Germinal center (tissue), 1 donor: ENCODE measurements around the gene ZNF561.
"Not testable (repeated sequence)": the region's sequence is repeated elsewhere in the genome, so short reads cannot be mapped to it uniquely, and the experiment has no call there.

ENCODE experiments used
- DNase-seq: peaks from one replicate; pipeline ENCODE4 v3.0.0; 2012; ENCODE audit warnings: mixed read lengths, low spot score

ZNF561 gene

DNA sequence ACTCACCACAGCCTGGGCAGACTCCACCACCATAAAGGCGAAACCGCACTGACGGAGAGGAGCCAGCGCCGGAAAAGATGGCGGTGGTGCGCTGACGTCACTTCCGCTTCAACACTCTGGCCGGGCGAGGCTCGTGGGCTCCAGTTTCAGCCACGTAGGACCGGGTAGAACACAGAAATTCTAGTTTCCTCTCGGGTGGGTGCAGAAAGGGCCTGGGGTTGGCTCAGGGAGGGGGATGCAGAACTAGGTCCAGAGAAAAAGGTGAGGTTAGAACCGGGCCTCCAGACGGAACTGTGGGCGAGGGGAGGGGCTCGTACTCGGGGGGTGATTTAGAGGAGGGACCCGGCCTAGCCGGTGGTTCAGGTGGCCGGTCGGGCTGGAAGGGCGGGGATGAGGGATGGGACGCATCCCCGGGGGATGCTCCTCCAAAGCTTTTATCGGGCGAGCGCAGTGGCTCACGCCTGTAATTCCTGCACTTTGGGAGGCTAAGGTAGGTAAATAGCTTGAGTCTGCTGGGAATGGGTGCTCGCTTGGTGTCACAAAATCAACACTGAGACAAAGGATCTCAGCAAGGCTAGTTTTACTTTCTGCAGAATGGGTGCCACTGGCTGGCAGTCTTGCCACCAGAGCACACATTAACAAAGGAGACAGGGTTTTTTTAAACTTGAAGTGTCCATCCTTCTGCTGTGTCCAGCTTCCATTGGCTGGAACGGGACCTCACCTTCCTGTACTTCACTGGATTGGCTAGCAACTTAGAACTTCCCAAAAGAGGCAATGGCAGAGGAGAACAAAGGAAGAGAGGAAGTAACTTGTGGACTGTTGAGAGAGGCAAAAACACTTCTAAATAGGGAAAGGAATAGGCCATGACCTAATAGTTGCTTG, at the start of gene ZNF561:
Gene ZNF561, minus strand, starts transcription at position 77 of the 882 bp plus-strand sequence. CDS start 1,776 bp downstream, outside the sequence.
- peak; percentile 83 for DNase-seq

DNA sequence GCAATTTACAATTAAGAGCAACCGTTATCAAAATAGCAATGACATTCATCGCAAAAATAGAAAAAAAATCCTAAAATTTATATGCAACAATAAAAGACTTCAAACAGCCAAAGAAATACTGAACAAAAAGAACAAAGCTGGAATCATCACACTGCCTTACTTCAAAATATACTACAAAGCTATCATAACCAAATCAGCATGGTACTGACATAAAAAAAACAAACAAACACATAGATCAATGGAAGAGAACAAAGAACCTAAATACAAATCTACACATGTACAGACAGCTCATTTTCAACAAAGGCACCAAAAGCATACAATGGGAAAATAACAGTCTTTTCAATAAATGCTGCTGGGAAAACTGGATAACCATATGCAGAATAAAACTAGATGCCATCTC, 47.5 kb upstream of the ZNF561 start:
- no peak for DNase-seq

GRCh38 chr19:9667898-9668297, 46.9 kb upstream of the ZNF561 start:
- DNase-seq: no peak

DNA sequence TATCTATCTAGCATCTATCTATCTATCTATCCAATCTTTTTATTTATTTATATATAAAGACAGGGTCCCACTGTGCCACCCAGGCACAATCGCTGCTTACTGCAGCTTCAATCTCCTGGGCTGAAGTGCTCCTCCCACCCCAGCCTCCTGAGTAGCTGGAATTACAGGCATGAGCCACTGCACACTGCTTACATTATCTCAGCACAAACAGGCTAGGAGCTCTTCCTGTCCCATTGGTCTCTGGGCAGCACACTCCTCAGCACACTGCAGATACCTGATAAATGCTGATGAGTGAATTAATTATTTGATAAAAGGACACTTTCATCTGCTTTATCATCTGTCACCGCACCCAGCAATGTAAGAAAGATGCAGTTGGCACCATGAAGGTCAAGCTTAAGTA, 37.7 kb upstream of the ZNF561 start:
- no peak for DNase-seq

GRCh38 chr19:9653066-9653555, 32.1 kb upstream of the ZNF561 start:
- not testable (repeated sequence) for DNase-seq

DNA sequence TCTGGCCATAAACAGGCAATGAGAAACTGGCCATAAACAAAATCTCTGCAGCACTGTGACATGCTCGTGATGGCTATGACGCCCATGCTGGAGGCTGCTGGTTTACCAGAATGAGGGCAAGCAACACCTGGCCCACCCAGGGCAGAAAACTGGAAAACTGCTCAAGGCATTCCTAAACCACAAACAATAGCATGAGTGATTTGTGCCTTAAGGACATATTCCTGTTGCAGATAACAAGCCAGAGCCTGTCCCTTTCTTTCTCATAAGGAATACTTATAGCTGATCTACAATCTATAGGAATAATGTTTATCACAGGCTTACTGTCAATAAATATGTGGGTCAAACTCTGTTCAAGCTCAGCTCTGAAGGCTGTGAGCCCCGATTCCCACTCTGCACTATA, 30.4 kb upstream of the ZNF561 start:
- not testable (repeated sequence) for DNase-seq

DNA sequence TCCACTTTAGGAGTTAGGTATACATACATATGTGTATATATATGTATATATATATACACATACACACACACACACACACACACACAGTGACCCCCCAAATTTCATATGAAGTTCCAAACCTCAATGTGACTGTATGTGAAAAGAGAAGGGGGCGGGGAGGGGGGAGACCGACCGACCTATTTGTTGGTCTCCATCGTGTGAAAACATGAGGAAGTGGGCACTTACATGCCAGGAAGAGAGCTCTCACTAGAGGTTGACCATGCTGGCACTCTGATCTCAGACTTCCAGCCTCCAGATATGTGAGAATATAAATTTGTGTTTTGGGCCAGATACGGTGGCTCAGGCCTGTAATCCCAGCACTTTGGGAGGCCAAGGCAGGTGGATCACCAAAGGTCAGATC, 29.3 kb upstream of the ZNF561 start:
- no peak for DNase-seq

DNA sequence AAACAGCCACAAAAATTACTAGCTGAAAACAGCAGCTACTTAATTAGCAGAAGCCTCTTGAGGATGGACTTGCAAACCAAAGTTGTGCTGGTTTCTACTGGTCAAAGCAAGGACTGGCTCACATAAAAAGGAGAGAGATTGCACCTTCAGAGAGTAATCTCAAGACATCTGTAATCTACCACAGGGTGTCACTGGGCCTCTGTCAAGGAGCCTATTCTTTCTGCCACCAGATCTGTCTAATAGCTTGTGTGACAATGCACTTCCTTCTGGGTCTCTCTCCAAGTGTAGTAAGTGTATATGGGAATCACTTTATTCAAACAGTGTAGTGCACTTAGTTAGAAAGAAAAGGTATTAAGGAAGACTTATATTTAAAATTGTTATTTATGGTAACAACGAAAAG, 24.4 kb upstream of the ZNF561 start:
- DNase-seq: no peak

- DNase-seq: no peak
Measured at GRCh38 chr19:9644472-9644871, 23.4 kb upstream of the ZNF561 start.

DNA sequence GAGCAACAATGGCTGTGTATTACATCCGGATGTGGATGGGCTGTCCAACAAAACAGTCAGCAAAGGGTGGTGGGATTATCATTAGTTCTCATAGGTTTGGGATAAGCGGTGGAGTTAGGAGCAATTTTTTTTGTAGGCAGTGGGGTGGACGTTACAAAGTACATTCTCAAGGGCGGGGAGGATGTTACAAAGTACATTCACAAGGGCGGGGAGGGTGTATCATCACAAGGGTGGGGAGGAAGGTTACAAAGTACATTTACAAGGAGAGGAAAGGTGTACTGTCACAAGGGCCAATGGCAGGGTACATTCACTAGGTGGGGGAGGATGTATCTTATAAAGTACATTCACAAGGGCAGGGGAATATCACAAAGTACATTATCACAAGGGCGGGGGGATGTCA, 20.8 kb upstream of the ZNF561 start:
- no peak for DNase-seq

DNA sequence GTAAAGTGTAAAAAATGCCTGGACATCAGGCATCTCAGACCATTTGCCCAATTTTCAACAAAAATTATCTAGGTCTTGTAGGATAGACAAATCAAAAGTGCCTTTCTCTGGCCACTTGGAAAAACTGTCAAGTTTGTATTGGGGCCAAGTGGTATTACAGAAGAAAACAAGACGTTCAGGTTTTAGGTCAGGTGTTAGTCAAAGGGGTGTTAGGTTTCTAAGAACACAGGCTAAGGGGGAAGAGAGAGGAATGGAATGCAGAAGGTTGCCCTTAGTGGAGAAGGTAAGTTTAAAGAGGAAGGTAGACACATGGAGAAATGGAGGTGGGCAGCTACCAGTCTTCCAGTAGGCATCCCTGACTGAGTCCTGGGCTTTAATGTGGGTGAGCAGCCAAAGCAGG, 19.9 kb upstream of the ZNF561 start:
- no peak for DNase-seq

GRCh38 chr19:9636018-9636417, 15.0 kb upstream of the ZNF561 start:
- DNase-seq: no peak

GRCh38 chr19:9627856-9628255, 6.8 kb upstream of the ZNF561 start:
- no peak for DNase-seq

DNA sequence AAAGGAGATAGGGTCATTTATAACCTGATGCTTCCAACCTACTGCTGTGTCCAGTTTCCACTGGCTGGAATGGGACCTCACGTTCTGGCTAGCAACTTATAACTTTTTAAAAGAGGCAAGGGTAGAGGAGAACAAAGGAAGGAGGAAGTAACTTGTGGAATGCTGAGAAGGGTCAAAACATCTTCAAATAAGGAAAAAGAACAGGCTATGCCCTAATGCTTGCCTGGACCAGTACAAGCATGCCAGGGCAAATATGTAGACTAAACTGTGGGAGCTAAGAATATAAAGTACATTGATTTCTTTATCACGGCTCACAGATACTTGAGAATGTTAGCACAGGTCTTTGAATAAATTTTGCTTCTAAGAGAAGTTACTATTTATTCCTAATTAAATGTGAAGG, 1.5 kb upstream of the ZNF561 start:
- no peak for DNase-seq

- DNase-seq: no peak
Measured at GRCh38 chr19:9620842-9621155, 233 bp downstream of the ZNF561 start.

DNA sequence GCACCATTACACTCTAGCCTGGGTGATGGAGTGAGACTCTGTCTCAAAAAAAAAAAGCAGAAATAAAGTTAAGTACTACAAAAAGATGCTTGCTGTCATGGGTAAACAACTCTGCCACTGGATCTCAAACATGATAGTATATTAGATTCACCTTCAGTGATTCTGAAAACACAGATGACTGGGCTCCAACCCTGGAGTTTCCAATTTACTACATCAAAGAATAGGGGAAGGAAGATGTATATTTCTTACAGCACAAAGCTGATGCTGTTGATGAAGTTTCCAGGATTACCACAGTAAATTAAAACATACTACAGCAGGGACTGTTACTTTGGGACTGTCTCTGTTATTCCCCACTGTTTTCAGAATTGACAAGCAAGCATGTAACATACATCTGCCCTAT, 5.2 kb downstream of the ZNF561 start:
- no peak for DNase-seq

GRCh38 chr19:9610484-9611113, 10.4 kb downstream of the ZNF561 start:
- no peak for DNase-seq

DNA sequence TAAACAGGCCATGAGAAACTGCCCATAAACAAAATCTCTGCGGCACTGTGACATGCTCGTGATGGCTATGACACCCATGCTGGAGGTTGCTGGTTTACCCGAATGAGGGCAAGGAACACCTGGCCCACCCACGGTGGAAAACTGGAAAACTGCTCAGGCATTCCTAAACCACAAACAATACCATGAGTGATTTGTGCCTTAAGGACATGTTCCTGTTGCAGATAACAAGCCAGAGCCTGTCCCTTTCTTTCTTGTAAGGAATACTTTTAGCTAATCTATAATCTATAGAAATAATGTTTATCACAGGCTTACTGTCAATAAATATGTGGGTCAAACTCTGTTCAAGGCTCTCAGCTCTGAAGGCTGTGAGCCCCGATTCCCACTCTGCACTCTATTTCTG, 12.1 kb downstream of the ZNF561 start:
- no peak for DNase-seq

DNA sequence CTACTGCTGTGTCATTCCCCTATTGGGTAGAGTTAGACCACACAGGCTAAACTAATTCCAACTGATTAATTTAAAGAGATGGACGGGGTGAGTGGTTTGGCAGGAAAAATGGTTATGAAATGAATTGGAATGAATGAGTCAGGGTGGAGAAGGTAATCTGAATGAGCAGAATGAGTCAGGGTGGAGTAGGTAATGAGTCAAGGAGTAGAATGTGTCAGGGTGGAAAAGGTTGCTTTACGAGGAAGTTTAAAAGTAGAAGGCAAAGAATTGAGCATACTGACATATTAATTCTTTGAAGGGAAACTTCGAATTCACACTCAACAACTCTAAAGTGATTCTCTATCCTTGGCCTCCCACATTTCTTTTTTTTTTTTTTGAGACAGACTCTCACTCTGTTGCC, 24.0 kb downstream of the ZNF561 start:
- no peak for DNase-seq

DNA sequence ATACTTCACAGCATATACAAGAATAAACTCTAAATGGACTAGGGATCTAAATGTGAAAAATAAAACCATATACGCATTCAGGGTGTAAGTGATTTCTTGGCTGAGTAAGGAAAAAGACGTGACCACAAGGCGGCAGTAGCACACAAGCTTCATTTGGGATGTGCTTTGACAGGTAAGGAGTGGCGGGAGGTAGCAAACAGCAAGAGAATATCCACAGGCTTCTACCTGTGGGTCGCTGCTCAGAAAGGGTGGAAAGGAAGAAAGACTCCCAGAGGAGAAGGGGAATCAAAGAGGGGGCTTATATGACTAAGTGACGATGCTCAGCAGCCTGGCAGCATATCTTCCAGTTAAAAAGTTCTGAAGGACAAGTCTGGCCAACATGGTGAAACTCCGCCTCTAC, 34.3 kb downstream of the ZNF561 start:
- peak; percentile 50 for DNase-seq

DNA sequence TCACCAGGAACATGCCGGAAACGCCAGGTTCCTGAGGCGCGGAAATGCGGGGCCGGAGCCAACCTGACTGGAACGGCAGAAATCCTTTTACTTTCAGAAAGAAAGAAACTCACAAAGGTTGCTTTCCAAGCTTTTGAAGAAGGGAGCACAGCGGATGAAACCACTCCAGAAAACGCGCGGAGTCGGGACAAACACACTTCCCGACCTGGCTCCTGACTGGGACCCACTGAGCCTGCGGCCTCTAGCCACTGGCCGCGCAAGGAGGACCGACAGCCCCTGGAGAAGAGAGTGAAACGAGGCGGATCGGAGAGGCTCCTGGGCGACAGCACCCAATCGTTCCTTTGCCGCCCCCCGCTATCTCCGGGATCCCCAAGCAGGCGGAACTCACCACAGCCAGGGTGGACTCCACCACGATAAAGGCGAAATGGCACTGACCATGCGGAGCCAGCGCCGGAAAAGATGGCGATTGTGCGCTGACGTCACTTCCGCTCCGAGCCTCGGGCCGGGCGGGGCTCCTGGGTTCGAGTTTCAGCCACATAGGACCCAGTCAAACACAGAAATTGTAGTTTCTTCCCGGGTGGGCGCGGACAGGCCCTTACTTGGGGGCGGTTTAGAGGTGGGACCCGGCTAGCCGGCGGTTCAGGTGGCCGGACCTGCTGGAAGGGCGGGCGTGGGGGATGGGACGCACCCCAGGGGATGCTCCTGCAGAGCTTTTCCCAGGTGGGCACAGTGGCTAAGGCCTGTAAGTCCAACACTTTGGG, 36.8 kb downstream of the ZNF561 start, which contains the start of gene ZNF121:
Gene ZNF121, minus strand, starts transcription at position 432 of the 761 bp plus-strand sequence. CDS start 16,407 bp downstream, outside the sequence.
- DNase-seq: peak; percentile 85

DNA sequence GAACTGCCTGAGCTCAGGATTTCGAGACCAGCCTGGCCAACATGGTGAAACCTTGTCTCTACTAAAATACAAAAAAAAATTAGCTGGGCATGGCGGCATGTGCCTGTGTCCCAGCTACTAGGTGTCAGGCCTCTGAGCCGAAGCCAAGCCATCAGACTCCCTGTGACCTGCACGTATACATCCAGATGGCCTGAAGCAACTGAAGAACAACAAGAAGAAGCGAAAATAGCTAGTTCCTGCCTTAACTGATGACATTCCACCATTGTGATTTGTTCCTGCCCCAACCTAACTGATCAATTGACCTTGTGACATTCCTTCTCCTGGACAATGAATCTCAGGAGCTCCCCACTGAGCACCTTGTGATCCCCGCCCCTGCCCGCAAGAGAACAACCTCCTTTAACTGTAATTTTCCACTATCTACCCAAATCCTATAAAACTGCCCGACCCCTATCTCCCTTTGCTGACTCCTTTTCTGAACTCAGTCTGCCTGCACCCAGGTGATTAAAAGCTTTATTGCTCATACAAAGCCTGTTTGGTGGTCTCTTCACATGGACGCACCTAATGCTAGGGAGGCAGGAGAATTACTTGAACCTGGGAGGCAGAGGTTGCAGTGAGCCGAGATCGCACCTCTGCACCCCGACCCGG, 38.8 kb downstream of the ZNF561 start:
- not testable (repeated sequence) for DNase-seq
